ENCODE data around the gene SDCCAG8. TPM values are rescaled to one million over a fixed set of nuclear protein-coding genes. Genes with fewer than 3 reads are reported as not detected.

SDCCAG8 gene
- total and polyA plus RNA-seq, 2 of the 8 experiments (the other 6 are each of a cell fraction or from before 2014, with no cell fraction given): 15.6 to 21.0 TPM

DNA sequence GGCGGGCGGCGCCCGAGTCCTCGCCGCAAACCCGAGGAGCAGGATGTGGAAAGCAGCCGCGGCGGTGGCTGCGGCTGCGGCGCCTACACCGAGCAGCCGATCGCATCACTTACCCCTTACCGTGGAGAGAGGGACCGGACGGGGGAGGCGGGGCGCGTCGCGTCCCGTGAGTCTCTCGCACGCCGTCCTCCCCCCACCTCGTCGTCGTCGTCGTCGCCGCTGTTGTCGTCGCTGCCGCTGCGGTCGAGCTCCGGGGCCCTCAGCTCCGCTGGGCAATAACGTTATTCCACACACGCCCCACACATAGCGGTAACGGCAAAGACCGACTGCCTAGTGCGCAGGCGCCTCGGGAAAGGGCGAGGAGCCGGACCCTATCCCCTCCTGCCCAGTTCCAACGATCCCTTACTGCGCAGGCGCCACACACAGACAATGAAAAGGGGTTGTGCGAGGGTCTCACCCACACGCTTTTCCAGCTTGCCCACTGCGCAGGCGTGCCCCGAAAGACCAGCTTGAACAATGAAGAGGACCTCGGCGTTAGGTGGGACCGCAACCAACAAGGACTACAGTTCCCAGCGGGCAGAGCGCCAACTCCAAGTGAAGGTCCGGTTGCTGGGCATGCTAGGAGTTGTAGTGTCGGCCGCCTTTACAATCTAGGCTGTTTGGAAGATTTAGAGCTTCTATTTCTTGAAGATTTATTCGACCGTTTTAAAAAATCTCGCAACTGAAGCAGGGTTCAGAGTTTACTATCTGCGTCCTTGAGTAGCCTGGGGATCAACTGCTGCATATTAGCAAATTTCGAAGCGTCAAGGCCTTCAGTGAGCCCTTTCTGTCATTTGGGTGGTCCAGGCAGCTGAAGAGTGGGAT is 682 bp upstream of the SDCCAG8 start, which contains the start of gene CEP170:
CEP170 (minus strand) TSS at position 355 of the 864 bp plus-strand sequence. CDS start 30,001 bp downstream, outside the sequence.
- DNase-seq (ENCODE audit: low read depth in 1 of 2, low spot score in 2 of 2) (peak; percentile 95 to 99), FAIRE-seq (no peak)
- ChIA-PET POLR2A (ENCODE audit: partially characterized antibody) (interaction anchor here (0.5 to 3.7 kb wide), 8 partner anchors 9 to 1209 kb away, joined by 3 to 15 read pairs (median 4); no protein-coding TSS in a partner anchor), CTCF (ENCODE audit: partially characterized antibody) (interaction anchor here (0.7 kb wide), 1 partner anchor 69 kb away, joined by 3 read pairs; no protein-coding TSS in a partner anchor)
- H3K23me2 ChIP-seq (ENCODE audit: low read depth, low read length): peaks cover 16% of the 10 kb centered on the region
- no peaks in the 10 kb centered on the region for H3K36me3 ChIP-seq (ENCODE audit: control insufficient read depth in 2 of 4, insufficient read depth in 4 of 4, low read length in 3 of 4)
- peak within 1 kb of the TSS; percentile 79 for H4K5ac ChIP-seq (ENCODE audit: insufficient read length, low read depth, low read length)
- H2AK5ac ChIP-seq (ENCODE audit: low read depth, low read length): no peak within 1 kb of the TSS
- peaks cover 2 to 3% of the 10 kb centered on the region in 2 experiments for H4K20me1 ChIP-seq (replicated peaks in 1 of 2; ENCODE audit: control insufficient read depth in 1 of 2, insufficient read depth in 2 of 2, low read length in 2 of 2)
- peak within 1 kb of the TSS; percentile 70 to 87 (median 76) for H3K9ac ChIP-seq (replicated peaks in 1 of 4; ENCODE audit: extremely low read depth in 1 of 4, low read depth in 3 of 4, low read length in 3 of 4)
- no peak within 1 kb of the TSS for H2BK12ac ChIP-seq (ENCODE audit: low read depth, low read length)
- no peak within 1 kb of the TSS for H3K14ac ChIP-seq (ENCODE audit: insufficient read length)
- peak within 1 kb of the TSS; percentile 89; the same call in 1 of the 2 replicates for H3K18ac ChIP-seq (ENCODE audit: extremely low read depth, low read length)
- H2BK5ac ChIP-seq (ENCODE audit: low read depth, low read length): peak within 1 kb of the TSS; percentile 87
- H3K27me3 ChIP-seq (replicated peaks in 1 of 4; ENCODE audit: control insufficient read depth in 3 of 4, extremely low read depth in 1 of 4, insufficient read depth in 3 of 4, low read length in 3 of 4): no peaks in the 10 kb centered on the region
- no peak within 1 kb of the TSS for H3K23ac ChIP-seq (ENCODE audit: insufficient read length)
- H3K4me2 ChIP-seq (ENCODE audit: insufficient read depth in 1 of 2, low read depth in 2 of 2, low read length in 2 of 2): peak within 1 kb of the TSS; percentile 90 to 93
- H2AFZ ChIP-seq (ENCODE audit: low read length): peak within 1 kb of the TSS; percentile 90
- no peak within 1 kb of the TSS for H2BK120ac ChIP-seq (replicated peaks; ENCODE audit: low read depth, low read length)
- no peak within 1 kb of the TSS for H3K4ac ChIP-seq (replicated peaks; ENCODE audit: insufficient read length, low read depth, low read length)
- H3K4me1 ChIP-seq (replicated peaks in 1 of 4; ENCODE audit: control insufficient read depth in 3 of 4, insufficient read depth in 4 of 4, low read length in 3 of 4): peaks cover 0 to 6% (median 2%) of the 10 kb centered on the region in 4 experiments; a peak in 1 of 7 replicates
- H3K79me1 ChIP-seq (ENCODE audit: low read depth, low read length): no peaks in the 10 kb centered on the region
- H3K27ac ChIP-seq (ENCODE audit: low read depth, low read length): peak within 1 kb of the TSS; percentile 84
- 1% methylated on average over 68 of the region's 74 CpGs; no CpG with 5 or more reads in 1 of the 2 experiments for WGBS, 2 experiments (ENCODE audit: extremely low coverage in 1 of 2, insufficient coverage in 1 of 2, insufficient read length in 1 of 2, insufficient replicate concordance in 2 of 2, low coverage in 1 of 2, low lambda C conversion rate in 2 of 2, missing lambda C conversion rate in 1 of 2)
- no peaks in the 10 kb centered on the region for H3K9me3 ChIP-seq (ENCODE audit: insufficient read depth in 2 of 2, low read depth in 1 of 2, low read length in 1 of 2)
- H4K8ac ChIP-seq (ENCODE audit: extremely low read depth, insufficient read depth, low read length): peak within 1 kb of the TSS; percentile 96
- H2BK15ac ChIP-seq (ENCODE audit: low read length): no peak within 1 kb of the TSS; the same call in 1 of the 2 replicates
- peaks cover 7 to 45% of the 10 kb centered on the region in 2 experiments; a peak in 3 of 4 replicates for H3K79me2 ChIP-seq (ENCODE audit: control insufficient read depth in 1 of 2, insufficient read depth in 2 of 2, low read length in 2 of 2)
- H3K56ac ChIP-seq (replicated peaks; ENCODE audit: insufficient read length, low read depth, low read length): peak within 1 kb of the TSS; percentile 83
- H3K4me3 ChIP-seq (ENCODE audit: extremely low read depth in 1 of 4, insufficient read depth in 2 of 4, low read depth in 3 of 4, low read length in 4 of 4): peak within 1 kb of the TSS; percentile 76 to 97 (median 93)
- no peak within 1 kb of the TSS for H2BK20ac ChIP-seq (ENCODE audit: low read length)
- H4K91ac ChIP-seq (replicated peaks; ENCODE audit: insufficient read length, low read length): peak within 1 kb of the TSS; percentile 77
- TF ChIP-seq RFX5 (IDR thresholded peaks at IDR 0.05; ENCODE audit: borderline replicate concordance, low read depth, low read length): no peak
- TF ChIP-seq, protein P1, sequence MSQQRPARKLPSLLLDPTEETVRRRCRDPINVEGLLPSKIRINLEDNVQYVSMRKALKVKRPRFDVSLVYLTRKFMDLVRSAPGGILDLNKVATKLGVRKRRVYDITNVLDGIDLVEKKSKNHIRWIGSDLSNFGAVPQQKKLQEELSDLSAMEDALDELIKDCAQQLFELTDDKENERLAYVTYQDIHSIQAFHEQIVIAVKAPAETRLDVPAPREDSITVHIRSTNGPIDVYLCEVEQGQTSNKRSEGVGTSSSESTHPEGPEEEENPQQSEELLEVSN (IDR thresholded peaks at IDR 0.05): no peak
- no peak; the same call in 1 of the 2 replicates for TF ChIP-seq TBP (IDR thresholded peaks at IDR 0.05; ENCODE audit: low read depth, low read length)
- TF ChIP-seq POLR2A (IDR thresholded peaks at IDR 0.05; ENCODE audit: control extremely low read depth in 1 of 2, low read depth in 2 of 2, low read length in 2 of 2): peak in 1 of 2 experiments; percentile 65; a peak in 2 of 3 replicates
- TF ChIP-seq KDM1A (IDR thresholded peaks at IDR 0.05; ENCODE audit: borderline replicate concordance, low read length): peak; percentile 97
- no peak for TF ChIP-seq EGR1 (IDR thresholded peaks at IDR 0.05; ENCODE audit: borderline replicate concordance, low read depth, low read length)
- peak; percentile 89; the same call in 1 of the 2 replicates for TF ChIP-seq RBBP5 (IDR thresholded peaks at IDR 0.05; ENCODE audit: borderline replicate concordance, low read depth, low read length)
- no peak for TF ChIP-seq CTBP2 (IDR thresholded peaks at IDR 0.05; ENCODE audit: borderline replicate concordance, insufficient read depth, insufficient read length, low read length)
- no peak for TF ChIP-seq KDM5A (IDR thresholded peaks at IDR 0.05; ENCODE audit: low read length)
- no peak for TF ChIP-seq CBX8 (IDR thresholded peaks at IDR 0.05; ENCODE audit: borderline replicate concordance, low read depth, low read length)

Data from H1 (cell line).